Kidney tubule cell (primary cell): Measurements from ENCODE around the gene ZDHHC14.

Source experiments
- DNase-seq: peaks from one replicate; pipeline ENCODE4 v3.0.0-alpha.2; 2018; ENCODE audit warnings: low spot score

The ZDHHC14 gene

GRCh38 chr6:157668713-157669112 is 287.7 kb downstream of the ZDHHC14 start:
- no peak for DNase-seq

- DNase-seq: no peak
These were observed 288.3 kb downstream of the ZDHHC14 start for GRCh38 chr6:157669323-157669722.

GRCh38 chr6:157669747-157670216 is 288.8 kb downstream of the ZDHHC14 start:
- DNase-seq: peak; percentile 32

- no peak for DNase-seq
These were observed 289.6 kb downstream of the ZDHHC14 start for GRCh38 chr6:157670466-157671186.

- DNase-seq: no peak
These were observed 291.9 kb downstream of the ZDHHC14 start for GRCh38 chr6:157672726-157673412.

- DNase-seq: no peak
These were observed 292.6 kb downstream of the ZDHHC14 start for GRCh38 chr6:157673596-157673995.

GRCh38 chr6:157674061-157674460 is 293.1 kb downstream of the ZDHHC14 start:
- no peak for DNase-seq

GRCh38 chr6:157675831-157676230 is 294.8 kb downstream of the ZDHHC14 start:
- no peak for DNase-seq

- DNase-seq: no peak
These were observed 295.3 kb downstream of the ZDHHC14 start for GRCh38 chr6:157676241-157676640.

- DNase-seq: no peak
These were observed 296.2 kb downstream of the ZDHHC14 start for GRCh38 chr6:157677235-157677634.

- no peak for DNase-seq
These were observed 298.9 kb downstream of the ZDHHC14 start for GRCh38 chr6:157679605-157680580.

GRCh38 chr6:157681041-157681650 is 300.2 kb downstream of the ZDHHC14 start:
- DNase-seq: no peak

- peak; percentile 32 for DNase-seq
These were observed 302.0 kb downstream of the ZDHHC14 start for GRCh38 chr6:157682856-157683481.

- no peak for DNase-seq
These were observed 302.7 kb downstream of the ZDHHC14 start for GRCh38 chr6:157683707-157684106.

- DNase-seq: no peak
These were observed 303.8 kb downstream of the ZDHHC14 start for GRCh38 chr6:157684620-157685299.

GRCh38 chr6:157685596-157686280 is 304.7 kb downstream of the ZDHHC14 start:
- DNase-seq: no peak

- DNase-seq: no peak
These were observed 307.4 kb downstream of the ZDHHC14 start for GRCh38 chr6:157688275-157688959.

GRCh38 chr6:157688960-157689599 is 308.1 kb downstream of the ZDHHC14 start:
- DNase-seq: no peak

- no peak for DNase-seq
These were observed 308.9 kb downstream of the ZDHHC14 start for GRCh38 chr6:157689875-157690274.
